Endothelial cell of umbilical vein (primary cell): Measurements from ENCODE around the gene SLC25A26. TPM values are rescaled to one million over a fixed set of nuclear protein-coding genes. Genes with fewer than 3 reads are reported as not detected.

Source experiments
- BruUV-seq: library from RNA; stranded (reverse); fragments of 400-500 nt; replicated peaks from 2 replicates; lab custom pipeline; 2021; lab: Mats Ljungman, UMichigan
- CTCF ChIA-PET: fragments of 300-600, 350-600 bp; sonication (Branson Sonifier 250); formaldehyde crosslinking; loops from one replicate; lab custom pipeline; 2021; ENCODE audit warnings: antibody characterized with exemption, inconsistent platforms; lab: Charles Lee
- POLR2A ChIA-PET: fragments of 300-600, 350-600 bp; sonication (Branson Sonifier 250); formaldehyde crosslinking; loops from one replicate; lab custom pipeline; 2021; ENCODE audit warnings: antibody characterized with exemption, inconsistent platforms; lab: Charles Lee
- DNase-seq: peaks from one replicate; pipeline ENCODE4 v3.0.0-alpha.2; 2011; ENCODE audit warnings: low read depth, low spot score
- FAIRE-seq: peaks from 2 replicates; lab custom pipeline; 2011; peaks lifted over from hg19 to GRCh38; lab: Jason Lieb, UNC
- H2AFZ ChIP-seq: 2 replicates; pipeline ENCODE4 v1.6.0; 2012; ENCODE audit warnings: low read depth, low read length, control low read depth, inconsistent platforms
- H3K27ac ChIP-seq: 2 replicates; pipeline ENCODE4 v1.5.1; 2011; ENCODE audit warnings: low read depth, mild to moderate bottlenecking, control low read depth, low read length, moderate library complexity; ENCODE audit not compliant: insufficient read depth
- H3K27me3 ChIP-seq, 2 experiments: 2 replicates each; pipeline versions ENCODE4 v1.6.0 to v1.6.1; 2011; ENCODE audit warnings: low read length in 2 of 2, mixed read lengths in 1 of 2; ENCODE audit not compliant: control insufficient read depth in 2 of 2, insufficient read depth in 2 of 2
- H3K36me3 ChIP-seq, 2 experiments: 2 replicates in 1 of 2; 3 replicates in 1 of 2; pipeline ENCODE4 v1.5.1; 2011; ENCODE audit warnings: low read length in 2 of 2, mild to moderate bottlenecking in 1 of 2, moderate library complexity in 1 of 2; ENCODE audit not compliant: control insufficient read depth in 2 of 2, insufficient read depth in 2 of 2; ENCODE audit errors: extremely low read depth in 1 of 2
- H3K4me1 ChIP-seq: 3 replicates; pipeline ENCODE4 v1.5.1; 2011; ENCODE audit warnings: mild to moderate bottlenecking, low read length; ENCODE audit not compliant: control insufficient read depth, insufficient read depth; ENCODE audit errors: extremely low read depth
- H3K4me2 ChIP-seq: 2 replicates; pipeline ENCODE4 v1.6.1; 2011; ENCODE audit warnings: low read length, control low read depth, mixed read lengths; ENCODE audit not compliant: insufficient read depth
- H3K4me3 ChIP-seq, 3 experiments: fragments of 200-600 bp in 1 of 3; sonication (generic), shearing (Covaris generic) in 1 of 3; replicated peaks in 1 of 3; 2 replicates each; pipeline ENCODE4 v1.5.1; 2011 to 2016; ENCODE audit warnings: control low read depth in 3 of 3, low read length in 3 of 3, mild to moderate bottlenecking in 2 of 3, inconsistent platforms in 1 of 3, low read depth in 1 of 3, moderate library complexity in 1 of 3; ENCODE audit not compliant: insufficient read depth in 1 of 3
- H3K79me2 ChIP-seq: 2 replicates; pipeline ENCODE4 v1.6.0; 2012; ENCODE audit warnings: low read length, inconsistent platforms; ENCODE audit not compliant: control insufficient read depth, insufficient read depth
- H3K9ac ChIP-seq: replicated peaks from 2 replicates; pipeline ENCODE3; 2011; ENCODE audit warnings: low read length, control low read depth; ENCODE audit not compliant: insufficient read depth; ENCODE audit errors: extremely low read depth
- H3K9me1 ChIP-seq: replicated peaks from 3 replicates; pipeline ENCODE4 v1.6.0; 2011; ENCODE audit warnings: mild to moderate bottlenecking, low read length; ENCODE audit not compliant: control insufficient read depth, insufficient read depth; ENCODE audit errors: extremely low read depth
- H3K9me3 ChIP-seq: replicated peaks from 2 replicates; pipeline ENCODE4 v1.5.1; 2012; ENCODE audit warnings: low read length, inconsistent platforms; ENCODE audit not compliant: control insufficient read depth, insufficient read depth
- H4K20me1 ChIP-seq: replicated peaks from 2 replicates; pipeline ENCODE3; 2011; ENCODE audit warnings: mild to moderate bottlenecking, low read length; ENCODE audit not compliant: control insufficient read depth, insufficient read depth; ENCODE audit errors: extremely low read depth
- CTCF ChIP-seq, 2 donors: IDR thresholded peaks; 1 replicate in 1 of 2; 2 replicates in 1 of 2; pipeline ENCODE4 v1.5.1; 2011; ENCODE audit warnings: low read length in 2 of 2, mild to moderate bottlenecking in 2 of 2, moderate library complexity in 2 of 2, control low read depth in 1 of 2, inconsistent platforms in 1 of 2, low read depth in 1 of 2; ENCODE audit not compliant: insufficient read depth in 1 of 2; ENCODE audit errors: extremely low read depth in 1 of 2
- EZH2 ChIP-seq: IDR thresholded peaks from 2 replicates; pipeline ENCODE4 v1.6.1; 2012; ENCODE audit warnings: borderline replicate concordance, low read depth, mild to moderate bottlenecking, moderate library complexity, low read length, inconsistent platforms; ENCODE audit not compliant: severe bottlenecking
- FOS ChIP-seq: IDR thresholded peaks from 2 replicates; pipeline ENCODE4 v1.6.1; 2011; ENCODE audit warnings: mild to moderate bottlenecking, low read length, moderate library complexity, borderline replicate concordance; ENCODE audit not compliant: insufficient read depth
- GATA2 ChIP-seq: IDR thresholded peaks from 2 replicates; pipeline ENCODE4 v1.7.0; 2011; ENCODE audit warnings: low read depth, mild to moderate bottlenecking, moderate library complexity, mixed read lengths, low read length; ENCODE audit not compliant: insufficient read length, insufficient read depth
- JUN ChIP-seq: IDR thresholded peaks from 2 replicates; pipeline ENCODE4 v1.6.1; 2011; ENCODE audit warnings: borderline replicate concordance, low read depth; ENCODE audit not compliant: insufficient read length, insufficient read depth
- MAX ChIP-seq: IDR thresholded peaks from 2 replicates; pipeline ENCODE4 v1.6.1; 2011; ENCODE audit not compliant: insufficient read depth, insufficient read length
- MYC ChIP-seq: IDR thresholded peaks from one replicate; pipeline ENCODE4 v1.6.1; 2011; ENCODE audit warnings: mild to moderate bottlenecking, low read depth, low read length
- POLR2A ChIP-seq: IDR thresholded peaks from 2 replicates; pipeline ENCODE4 v1.6.1; 2012; ENCODE audit warnings: low read depth, mild to moderate bottlenecking, control low read depth, low read length
- POLR2AphosphoS5 ChIP-seq: IDR thresholded peaks from 2 replicates; pipeline ENCODE4 v1.6.1; 2012; ENCODE audit warnings: low read depth, mild to moderate bottlenecking, control low read depth, low read length, moderate library complexity; ENCODE audit not compliant: insufficient read depth
- dilution Hi-C: fragments of 300-500 bp; cut with MboI; formaldehyde crosslinking; loops from one replicate; pipeline ENCODE4 v1.15.0; 2019; ENCODE audit warnings: low sequenced_read_pairs; ENCODE audit not compliant: extremely low pct_ligation_motif_present
- intact Hi-C: fragments of 100-400 bp; cut with micrococcal nuclease; formaldehyde crosslinking; loops from one replicate; pipeline ENCODE4 v1.10.0; 2022
- polyA plus RNA-seq, 4 experiments: library from polyadenylated mRNA; depleted of rRNA in 3 of 4; stranded (reverse) in 3 of 4; unstranded in 1 of 4; fragments of >200 nt; gene quantifications; 2 replicates each; pipeline versions ENCODE4 v1.2.1 to v1.2.3, GENCODE V29; 2011 to 2012; ENCODE audit warnings: missing spikeins in 1 of 4
- total RNA-seq: library from RNA; stranded (reverse); gene quantifications from 2 replicates; pipeline ENCODE4 v1.2.3, GENCODE V29; 2021

The SLC25A26 gene
- total and polyA plus RNA-seq, 2 donors (not counting 3 experiments of a cell fraction or from before 2014, with no cell fraction given), result 11.8 to 23.5 TPM

GRCh38 chr3:66386011-66386924, 165.5 kb downstream of the SLC25A26 start:
- no peaks in the 10 kb centered on the region for H4K20me1 ChIP-seq
- no peak overlapping the region for H3K9ac ChIP-seq
- peaks cover 12 to 51% of the 10 kb centered on the region in 2 experiments for H3K36me3 ChIP-seq
- H3K4me1 ChIP-seq, result no peaks in the 10 kb centered on the region
- no peaks in the 10 kb centered on the region for H3K9me3 ChIP-seq
- TF ChIP-seq POLR2A (no peak), POLR2AphosphoS5 (no peak), FOS (no peak), JUN (no peak), CTCF (IDR thresholded peaks at IDR 0.05; ENCODE audit: extremely low read depth in 1 of 2, insufficient read depth in 1 of 2, low read depth in 1 of 2, low read length in 2 of 2) (no peak), EZH2 (no peak), MAX (no peak), MYC (no peak), GATA2 (no peak)
- intact Hi-C loops (no loop called here), dilution Hi-C loops (loop anchor here (25.0 kb wide), 1 partner anchor 426 kb away; no protein-coding TSS in a partner anchor)
- H3K27ac ChIP-seq, result no peak overlapping the region
- H3K9me1 ChIP-seq, result no peaks in the 10 kb centered on the region
- no peaks in the 10 kb centered on the region for H3K27me3 ChIP-seq
- FAIRE-seq, result no peak
- H3K4me2 ChIP-seq, result no peak overlapping the region
- no TSS peak for BruUV-seq
- no peak for DNase-seq
- no peak overlapping the region for H2AFZ ChIP-seq
- H3K4me3 ChIP-seq, result no peak overlapping the region
- H3K79me2 ChIP-seq, result no peaks in the 10 kb centered on the region
- ChIA-PET POLR2A (no interaction called here), CTCF (interaction anchor here (2.2 kb wide), 1 partner anchor 8 kb away, joined by 6 read pairs; no protein-coding TSS in a partner anchor)
